ENCODE results near the gene LEPR.

The LEPR gene

GRCh38 chr1:65387821-65388220 is 32.6 kb upstream of the LEPR start:
- H3K4me3 ChIP-seq (ENCODE audit: low read depth, low read length), result no peak overlapping the region
- H3K79me2 ChIP-seq (ENCODE audit: control insufficient read depth, insufficient read depth, low read length, poor library complexity), result no peaks in the 10 kb centered on the region
- DNase-seq, result no peak
- H4K91ac ChIP-seq (ENCODE audit: low read depth, low read length), result no peak overlapping the region
- H3K4me2 ChIP-seq (ENCODE audit: low read length), result no peak overlapping the region
- no peak overlapping the region for H3K9ac ChIP-seq (ENCODE audit: low read length)
- no peak overlapping the region for H2BK120ac ChIP-seq (ENCODE audit: insufficient read depth, low read length, poor library complexity)
- no peak overlapping the region for H3K4ac ChIP-seq (ENCODE audit: low read depth, low read length)
- H3K4me1 ChIP-seq (ENCODE audit: control insufficient read depth in 1 of 2, insufficient read depth in 2 of 2, low read length in 2 of 2), result no peaks in the 10 kb centered on the region
- H2AFZ ChIP-seq (ENCODE audit: insufficient read depth, low read length, poor library complexity), result no peak overlapping the region
- no peaks in the 10 kb centered on the region for H3K79me1 ChIP-seq (ENCODE audit: low read length)
- no CpG with 5 or more reads among the region's 2 CpGs for WGBS (ENCODE audit: extremely low coverage, insufficient coverage, insufficient read length)
- H3K14ac ChIP-seq (ENCODE audit: low read length), result no peak overlapping the region
- no peak overlapping the region for H3K23ac ChIP-seq (ENCODE audit: low read length)
- no peak overlapping the region for H3K27ac ChIP-seq (ENCODE audit: low read depth, low read length)
- H3K9me3 ChIP-seq (ENCODE audit: insufficient read depth, low read depth, low read length), result peaks cover 3% of the 10 kb centered on the region
- no peak overlapping the region for H2BK5ac ChIP-seq (ENCODE audit: low read depth, low read length, poor library complexity)
- no peak overlapping the region for H3K18ac ChIP-seq (ENCODE audit: low read length)
- peaks cover 17 to 33% of the 10 kb centered on the region in 2 experiments for H3K36me3 ChIP-seq (ENCODE audit: control insufficient read depth in 1 of 2, insufficient read depth in 2 of 2, low read length in 2 of 2)
- H4K8ac ChIP-seq (ENCODE audit: low read depth, low read length), result no peak overlapping the region
- no peaks in the 10 kb centered on the region for H3K27me3 ChIP-seq (ENCODE audit: insufficient read depth, low read length)
- H2BK12ac ChIP-seq (ENCODE audit: low read length), result no peak overlapping the region
- no peak overlapping the region for H4K12ac ChIP-seq (ENCODE audit: low read depth, low read length)
- H2AK5ac ChIP-seq (ENCODE audit: low read length), result no peak overlapping the region

GRCh38 chr1:65388908-65389695 is 31.4 kb upstream of the LEPR start:
- H4K8ac ChIP-seq (ENCODE audit: low read depth, low read length), result no peak overlapping the region
- no CpG with 5 or more reads among the region's 3 CpGs for WGBS (ENCODE audit: extremely low coverage, insufficient coverage, insufficient read length)
- no peak overlapping the region for H3K9ac ChIP-seq (ENCODE audit: low read length)
- no peak overlapping the region for H2BK12ac ChIP-seq (ENCODE audit: low read length)
- no peak overlapping the region for H3K23ac ChIP-seq (ENCODE audit: low read length)
- H3K9me3 ChIP-seq (ENCODE audit: insufficient read depth, low read depth, low read length), result peaks cover 3% of the 10 kb centered on the region
- H3K79me1 ChIP-seq (ENCODE audit: low read length), result no peaks in the 10 kb centered on the region
- H3K14ac ChIP-seq (ENCODE audit: low read length), result no peak overlapping the region
- DNase-seq, result no peak
- no peaks in the 10 kb centered on the region for H3K4me1 ChIP-seq (ENCODE audit: control insufficient read depth in 1 of 2, insufficient read depth in 2 of 2, low read length in 2 of 2)
- H4K91ac ChIP-seq (ENCODE audit: low read depth, low read length), result no peak overlapping the region
- H3K27ac ChIP-seq (ENCODE audit: low read depth, low read length), result no peak overlapping the region
- H3K27me3 ChIP-seq (ENCODE audit: insufficient read depth, low read length), result no peaks in the 10 kb centered on the region
- no peaks in the 10 kb centered on the region for H3K79me2 ChIP-seq (ENCODE audit: control insufficient read depth, insufficient read depth, low read length, poor library complexity)
- H3K4me2 ChIP-seq (ENCODE audit: low read length), result no peak overlapping the region
- no peak overlapping the region for H3K4me3 ChIP-seq (ENCODE audit: low read depth, low read length)
- H3K4ac ChIP-seq (ENCODE audit: low read depth, low read length), result no peak overlapping the region
- H2AK5ac ChIP-seq (ENCODE audit: low read length), result no peak overlapping the region
- no peak overlapping the region for H3K18ac ChIP-seq (ENCODE audit: low read length)
- H3K36me3 ChIP-seq (ENCODE audit: control insufficient read depth in 1 of 2, insufficient read depth in 2 of 2, low read length in 2 of 2), result peaks cover 14 to 31% of the 10 kb centered on the region in 2 experiments
- H4K12ac ChIP-seq (ENCODE audit: low read depth, low read length), result no peak overlapping the region
- H2BK120ac ChIP-seq (ENCODE audit: insufficient read depth, low read length, poor library complexity), result no peak overlapping the region
- no peak overlapping the region for H2BK5ac ChIP-seq (ENCODE audit: low read depth, low read length, poor library complexity)
- no peak overlapping the region for H2AFZ ChIP-seq (ENCODE audit: insufficient read depth, low read length, poor library complexity)

- H3K4me2 ChIP-seq (ENCODE audit: low read length), result no peak overlapping the region
- no peak overlapping the region for H4K91ac ChIP-seq (ENCODE audit: low read depth, low read length)
- H4K12ac ChIP-seq (ENCODE audit: low read depth, low read length), result no peak overlapping the region
- H3K27me3 ChIP-seq (ENCODE audit: insufficient read depth, low read length), result no peaks in the 10 kb centered on the region
- peaks cover 10 to 23% of the 10 kb centered on the region in 2 experiments for H3K36me3 ChIP-seq (ENCODE audit: control insufficient read depth in 1 of 2, insufficient read depth in 2 of 2, low read length in 2 of 2)
- H3K23ac ChIP-seq (ENCODE audit: low read length), result no peak overlapping the region
- no peak overlapping the region for H2BK120ac ChIP-seq (ENCODE audit: insufficient read depth, low read length, poor library complexity)
- no peak overlapping the region for H3K4ac ChIP-seq (ENCODE audit: low read depth, low read length)
- peaks cover 3% of the 10 kb centered on the region for H3K9me3 ChIP-seq (ENCODE audit: insufficient read depth, low read depth, low read length)
- H4K8ac ChIP-seq (ENCODE audit: low read depth, low read length), result no peak overlapping the region
- H3K27ac ChIP-seq (ENCODE audit: low read depth, low read length), result no peak overlapping the region
- H3K9ac ChIP-seq (ENCODE audit: low read length), result no peak overlapping the region
- peaks cover 0 to 3% of the 10 kb centered on the region in 2 experiments for H3K4me1 ChIP-seq (ENCODE audit: control insufficient read depth in 1 of 2, insufficient read depth in 2 of 2, low read length in 2 of 2)
- no peak overlapping the region for H3K14ac ChIP-seq (ENCODE audit: low read length)
- H2BK5ac ChIP-seq (ENCODE audit: low read depth, low read length, poor library complexity), result no peak overlapping the region
- no peak overlapping the region for H3K18ac ChIP-seq (ENCODE audit: low read length)
- no peak overlapping the region for H2AFZ ChIP-seq (ENCODE audit: insufficient read depth, low read length, poor library complexity)
- H2AK5ac ChIP-seq (ENCODE audit: low read length), result no peak overlapping the region
- no peak for DNase-seq
- H3K79me2 ChIP-seq (ENCODE audit: control insufficient read depth, insufficient read depth, low read length, poor library complexity), result no peaks in the 10 kb centered on the region
- no peak overlapping the region for H2BK12ac ChIP-seq (ENCODE audit: low read length)
- no peaks in the 10 kb centered on the region for H3K79me1 ChIP-seq (ENCODE audit: low read length)
- H3K4me3 ChIP-seq (ENCODE audit: low read depth, low read length), result no peak overlapping the region
- WGBS (ENCODE audit: extremely low coverage, insufficient coverage, insufficient read length), result no CpG with 5 or more reads among the region's 7 CpGs
Measured at GRCh38 chr1:65392497-65392896, 28.0 kb upstream of the LEPR start.

GRCh38 chr1:65393347-65393746 is 27.1 kb upstream of the LEPR start:
- H3K9ac ChIP-seq (ENCODE audit: low read length), result no peak overlapping the region
- H3K4me1 ChIP-seq (ENCODE audit: control insufficient read depth in 1 of 2, insufficient read depth in 2 of 2, low read length in 2 of 2), result peaks cover 0 to 3% of the 10 kb centered on the region in 2 experiments
- H4K8ac ChIP-seq (ENCODE audit: low read depth, low read length), result no peak overlapping the region
- H3K36me3 ChIP-seq (ENCODE audit: control insufficient read depth in 1 of 2, insufficient read depth in 2 of 2, low read length in 2 of 2), result peaks cover 10 to 21% of the 10 kb centered on the region in 2 experiments
- no peaks in the 10 kb centered on the region for H3K27me3 ChIP-seq (ENCODE audit: insufficient read depth, low read length)
- H3K4me3 ChIP-seq (ENCODE audit: low read depth, low read length), result no peak overlapping the region
- H3K18ac ChIP-seq (ENCODE audit: low read length), result no peak overlapping the region
- H3K79me1 ChIP-seq (ENCODE audit: low read length), result no peaks in the 10 kb centered on the region
- no peak overlapping the region for H3K27ac ChIP-seq (ENCODE audit: low read depth, low read length)
- no peak overlapping the region for H4K91ac ChIP-seq (ENCODE audit: low read depth, low read length)
- H3K14ac ChIP-seq (ENCODE audit: low read length), result no peak overlapping the region
- H2AFZ ChIP-seq (ENCODE audit: insufficient read depth, low read length, poor library complexity), result no peak overlapping the region
- no peak overlapping the region for H2BK5ac ChIP-seq (ENCODE audit: low read depth, low read length, poor library complexity)
- no peaks in the 10 kb centered on the region for H3K79me2 ChIP-seq (ENCODE audit: control insufficient read depth, insufficient read depth, low read length, poor library complexity)
- H2AK5ac ChIP-seq (ENCODE audit: low read length), result no peak overlapping the region
- no peak overlapping the region for H2BK12ac ChIP-seq (ENCODE audit: low read length)
- WGBS (ENCODE audit: extremely low coverage, insufficient coverage, insufficient read length), result no CpG with 5 or more reads among the region's 2 CpGs
- H4K12ac ChIP-seq (ENCODE audit: low read depth, low read length), result no peak overlapping the region
- no peak overlapping the region for H3K4me2 ChIP-seq (ENCODE audit: low read length)
- no peak overlapping the region for H3K4ac ChIP-seq (ENCODE audit: low read depth, low read length)
- H2BK120ac ChIP-seq (ENCODE audit: insufficient read depth, low read length, poor library complexity), result no peak overlapping the region
- DNase-seq, result peak in 1 of 2 donors; percentile 19
- H3K9me3 ChIP-seq (ENCODE audit: insufficient read depth, low read depth, low read length), result peaks cover 3% of the 10 kb centered on the region
- no peak overlapping the region for H3K23ac ChIP-seq (ENCODE audit: low read length)

Data from trophoblast cell (in vitro differentiated cells and primary cell).